ENCODE measurements around the gene ST7. TPM values are rescaled to one million over a fixed set of nuclear protein-coding genes. Genes with fewer than 3 reads are reported as not detected.

The ST7 gene
- total RNA-seq, 1 experiment from 2014 or later: 19.6 TPM

DNA sequence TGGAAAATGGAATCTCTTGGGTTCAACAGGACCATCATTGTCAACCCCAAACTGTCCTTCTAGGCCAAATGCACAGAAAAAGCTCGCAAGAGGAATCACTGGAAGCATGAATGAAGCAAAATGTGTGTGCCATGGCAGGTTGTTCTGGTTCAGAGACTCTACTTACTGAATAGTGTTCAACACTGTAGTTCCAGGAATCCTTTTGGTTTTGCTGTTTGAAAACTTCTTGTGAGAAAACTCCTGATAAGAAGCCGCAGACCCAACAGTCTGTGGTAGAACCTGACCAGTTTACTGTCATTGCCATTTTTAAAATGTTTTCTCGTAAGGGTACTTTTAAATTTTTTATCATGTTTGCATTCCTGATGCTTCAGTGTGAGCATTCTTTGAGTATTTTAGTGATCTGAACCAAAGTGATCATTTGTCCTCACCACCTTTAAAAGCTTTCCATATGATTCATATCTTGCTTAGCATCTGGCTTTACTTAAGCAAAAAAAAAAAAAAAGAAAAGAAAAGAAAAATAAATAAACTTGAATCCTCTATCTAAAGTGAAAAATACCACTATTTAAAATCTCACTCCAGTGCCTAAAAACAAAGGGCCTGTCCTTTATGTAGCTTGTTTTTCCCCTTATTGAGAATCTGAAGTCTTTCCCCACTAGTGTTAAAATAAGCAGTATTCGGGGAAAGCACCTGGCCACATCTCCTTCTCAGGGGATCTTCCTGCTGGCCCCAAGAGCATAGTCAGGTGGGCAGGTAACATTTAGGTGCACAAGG is 277.2 kb downstream of the ST7 start:
- no peaks in the 10 kb centered on the region for H3K4me1 ChIP-seq (ENCODE audit: control insufficient read depth, insufficient read depth, low read length)
- ChIA-PET POLR2A (no interaction called here), CTCF (no interaction called here)
- TF ChIP-seq, protein P1, sequence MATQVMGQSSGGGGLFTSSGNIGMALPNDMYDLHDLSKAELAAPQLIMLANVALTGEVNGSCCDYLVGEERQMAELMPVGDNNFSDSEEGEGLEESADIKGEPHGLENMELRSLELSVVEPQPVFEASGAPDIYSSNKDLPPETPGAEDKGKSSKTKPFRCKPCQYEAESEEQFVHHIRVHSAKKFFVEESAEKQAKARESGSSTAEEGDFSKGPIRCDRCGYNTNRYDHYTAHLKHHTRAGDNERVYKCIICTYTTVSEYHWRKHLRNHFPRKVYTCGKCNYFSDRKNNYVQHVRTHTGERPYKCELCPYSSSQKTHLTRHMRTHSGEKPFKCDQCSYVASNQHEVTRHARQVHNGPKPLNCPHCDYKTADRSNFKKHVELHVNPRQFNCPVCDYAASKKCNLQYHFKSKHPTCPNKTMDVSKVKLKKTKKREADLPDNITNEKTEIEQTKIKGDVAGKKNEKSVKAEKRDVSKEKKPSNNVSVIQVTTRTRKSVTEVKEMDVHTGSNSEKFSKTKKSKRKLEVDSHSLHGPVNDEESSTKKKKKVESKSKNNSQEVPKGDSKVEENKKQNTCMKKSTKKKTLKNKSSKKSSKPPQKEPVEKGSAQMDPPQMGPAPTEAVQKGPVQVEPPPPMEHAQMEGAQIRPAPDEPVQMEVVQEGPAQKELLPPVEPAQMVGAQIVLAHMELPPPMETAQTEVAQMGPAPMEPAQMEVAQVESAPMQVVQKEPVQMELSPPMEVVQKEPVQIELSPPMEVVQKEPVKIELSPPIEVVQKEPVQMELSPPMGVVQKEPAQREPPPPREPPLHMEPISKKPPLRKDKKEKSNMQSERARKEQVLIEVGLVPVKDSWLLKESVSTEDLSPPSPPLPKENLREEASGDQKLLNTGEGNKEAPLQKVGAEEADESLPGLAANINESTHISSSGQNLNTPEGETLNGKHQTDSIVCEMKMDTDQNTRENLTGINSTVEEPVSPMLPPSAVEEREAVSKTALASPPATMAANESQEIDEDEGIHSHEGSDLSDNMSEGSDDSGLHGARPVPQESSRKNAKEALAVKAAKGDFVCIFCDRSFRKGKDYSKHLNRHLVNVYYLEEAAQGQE (IDR thresholded peaks at IDR 0.05; ENCODE audit: insufficient read depth in 1 of 2, low read depth in 2 of 2, low read length in 1 of 2): no peak
- no peak for TF ChIP-seq SIN3A (IDR thresholded peaks at IDR 0.05; ENCODE audit: borderline replicate concordance, insufficient read depth, low read depth, low read length)
- TF ChIP-seq, protein P2, sequence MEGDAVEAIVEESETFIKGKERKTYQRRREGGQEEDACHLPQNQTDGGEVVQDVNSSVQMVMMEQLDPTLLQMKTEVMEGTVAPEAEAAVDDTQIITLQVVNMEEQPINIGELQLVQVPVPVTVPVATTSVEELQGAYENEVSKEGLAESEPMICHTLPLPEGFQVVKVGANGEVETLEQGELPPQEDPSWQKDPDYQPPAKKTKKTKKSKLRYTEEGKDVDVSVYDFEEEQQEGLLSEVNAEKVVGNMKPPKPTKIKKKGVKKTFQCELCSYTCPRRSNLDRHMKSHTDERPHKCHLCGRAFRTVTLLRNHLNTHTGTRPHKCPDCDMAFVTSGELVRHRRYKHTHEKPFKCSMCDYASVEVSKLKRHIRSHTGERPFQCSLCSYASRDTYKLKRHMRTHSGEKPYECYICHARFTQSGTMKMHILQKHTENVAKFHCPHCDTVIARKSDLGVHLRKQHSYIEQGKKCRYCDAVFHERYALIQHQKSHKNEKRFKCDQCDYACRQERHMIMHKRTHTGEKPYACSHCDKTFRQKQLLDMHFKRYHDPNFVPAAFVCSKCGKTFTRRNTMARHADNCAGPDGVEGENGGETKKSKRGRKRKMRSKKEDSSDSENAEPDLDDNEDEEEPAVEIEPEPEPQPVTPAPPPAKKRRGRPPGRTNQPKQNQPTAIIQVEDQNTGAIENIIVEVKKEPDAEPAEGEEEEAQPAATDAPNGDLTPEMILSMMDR (IDR thresholded peaks at IDR 0.05): no peak
- no peak for TF ChIP-seq POLR2AphosphoS5 (IDR thresholded peaks at IDR 0.05; ENCODE audit: low read depth, low read length)
- TF ChIP-seq TCF7L2 (IDR thresholded peaks at IDR 0.05; ENCODE audit: low read depth, low read length): no peak
- no peaks in the 10 kb centered on the region for H3K9me3 ChIP-seq (ENCODE audit: control insufficient read depth, insufficient read depth, low read depth, low read length)
- no TSS peak for BruUV-seq (replicated peaks)
- no peak for DNase-seq (ENCODE audit: low read depth, low spot score)
- H3K36me3 ChIP-seq (ENCODE audit: control insufficient read depth, insufficient read depth, low read length): no peaks in the 10 kb centered on the region
- H3K4me3 ChIP-seq (ENCODE audit: low read depth in 2 of 2, low read length in 2 of 2): no peak overlapping the region
- in situ Hi-C loops (cut with HindIII; ENCODE audit: low pct_unique_long_range_greater_than_20kb, low sequenced_read_pairs): no loop called here
- intact Hi-C loops (cut with micrococcal nuclease; ENCODE audit: unreplicated experiment): no loop called here
- no peak overlapping the region for H3K27ac ChIP-seq (ENCODE audit: low read length)
- no peaks in the 10 kb centered on the region for H3K27me3 ChIP-seq (ENCODE audit: control insufficient read depth, insufficient read depth, low read length)
- no peak for ATAC-seq

DNA sequence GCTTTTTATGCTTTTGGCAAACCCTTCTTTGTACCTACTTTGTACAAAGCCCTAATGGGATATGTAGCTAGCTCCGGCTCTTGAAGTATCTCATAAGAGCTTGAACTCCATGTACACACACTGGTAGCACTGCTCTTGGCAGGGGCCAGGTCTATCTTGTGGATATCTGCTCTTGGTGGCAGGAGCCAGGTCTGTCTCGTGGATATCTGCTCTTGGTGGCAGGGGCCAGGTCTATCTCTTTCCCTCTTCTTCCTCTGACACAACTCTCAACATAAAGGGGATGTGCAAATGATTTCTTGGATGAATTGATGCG is 277.7 kb downstream of the ST7 start:
- no peaks in the 10 kb centered on the region for H3K9me3 ChIP-seq (ENCODE audit: control insufficient read depth, insufficient read depth, low read depth, low read length)
- BruUV-seq (replicated peaks): no TSS peak
- no peak for DNase-seq (ENCODE audit: low read depth, low spot score)
- TF ChIP-seq SIN3A (IDR thresholded peaks at IDR 0.05; ENCODE audit: borderline replicate concordance, insufficient read depth, low read depth, low read length): no peak
- TF ChIP-seq POLR2AphosphoS5 (IDR thresholded peaks at IDR 0.05; ENCODE audit: low read depth, low read length): no peak
- TF ChIP-seq, protein P2 (IDR thresholded peaks at IDR 0.05): no peak
- no peak for TF ChIP-seq TCF7L2 (IDR thresholded peaks at IDR 0.05; ENCODE audit: low read depth, low read length)
- TF ChIP-seq, protein P1 (IDR thresholded peaks at IDR 0.05; ENCODE audit: insufficient read depth in 1 of 2, low read depth in 2 of 2, low read length in 1 of 2): no peak
- CTCF ChIA-PET: interaction anchor here (0.7 kb wide), 1 partner anchor 112 kb away, joined by 8 read pairs; no protein-coding TSS in a partner anchor
- in situ Hi-C loops (cut with HindIII; ENCODE audit: low pct_unique_long_range_greater_than_20kb, low sequenced_read_pairs): no loop called here
- H3K4me3 ChIP-seq (ENCODE audit: low read depth in 2 of 2, low read length in 2 of 2): no peak overlapping the region
- no peak for ATAC-seq
- no peaks in the 10 kb centered on the region for H3K36me3 ChIP-seq (ENCODE audit: control insufficient read depth, insufficient read depth, low read length)
- no peaks in the 10 kb centered on the region for H3K27me3 ChIP-seq (ENCODE audit: control insufficient read depth, insufficient read depth, low read length)
- no peak overlapping the region for H3K27ac ChIP-seq (ENCODE audit: low read length)
- intact Hi-C loops (cut with micrococcal nuclease; ENCODE audit: unreplicated experiment): no loop called here
- no peaks in the 10 kb centered on the region for H3K4me1 ChIP-seq (ENCODE audit: control insufficient read depth, insufficient read depth, low read length)
- POLR2A ChIA-PET: no interaction called here

Data from Panc1 (cell line).